Muscle of leg (tissue), 11 donors: ENCODE results near the gene MRPL41. TPM values are rescaled to one million over a fixed set of nuclear protein-coding genes. Genes with fewer than 3 reads are reported as not detected.
"Not testable (repeated sequence)": the region's sequence is repeated elsewhere in the genome, so short reads cannot be mapped to it uniquely, and the experiment has no call there.

Experiments used
- DNase-seq: peaks from one replicate; pipeline ENCODE4 v3.0.0; 2013
- H3K27ac ChIP-seq: one replicate; pipeline ENCODE4 v1.5.1; 2013; ENCODE audit warnings: mild to moderate bottlenecking, low read length, control low read depth
- H3K27me3 ChIP-seq: one replicate; pipeline ENCODE4 v1.6.1; 2013; ENCODE audit warnings: low read length; ENCODE audit not compliant: control insufficient read depth, insufficient read depth
- H3K36me3 ChIP-seq: one replicate; pipeline ENCODE4 v1.6.1; 2013; ENCODE audit warnings: low read length; ENCODE audit not compliant: control insufficient read depth, insufficient read depth
- H3K4me1 ChIP-seq: one replicate; pipeline ENCODE4 v1.6.1; 2013; ENCODE audit warnings: low read length; ENCODE audit not compliant: control insufficient read depth, insufficient read depth
- H3K4me3 ChIP-seq: one replicate; pipeline ENCODE4 v1.5.1; 2013; ENCODE audit warnings: low read length, control low read depth
- H3K9me3 ChIP-seq: replicated peaks from 2 replicates; pipeline ENCODE4 v1.6.1; 2013; ENCODE audit warnings: low read depth, low read length; ENCODE audit not compliant: control insufficient read depth
- WGBS: methylation state at CpG from one replicate; pipeline ENCODE4 v1.1.5; 2013; ENCODE audit warnings: missing lambda C conversion rate; ENCODE audit not compliant: insufficient coverage; 5-methylcytosine and 5-hydroxymethylcytosine counted together
- polyA plus RNA-seq, 8 donors: library from polyadenylated mRNA; unstranded; fragments of 120-200 nt; gene quantifications; one replicate each; pipeline versions ENCODE4 v1.2.1 to v1.2.3, GENCODE V29; 2013; ENCODE audit warnings: inconsistent platforms in 1 of 8, low replicate concordance in 1 of 8; ENCODE audit not compliant: insufficient read length in 8 of 8, insufficient read depth in 1 of 8
- total RNA-seq: library from RNA; stranded (reverse); fragments of 120-200 nt; gene quantifications from one replicate; pipeline ENCODE4 v1.2.4, GENCODE V29; 2013

Gene MRPL41
- total and polyA plus RNA-seq, 9 donors, result 25.6 to 42.1 (median 32.0) TPM

DNA sequence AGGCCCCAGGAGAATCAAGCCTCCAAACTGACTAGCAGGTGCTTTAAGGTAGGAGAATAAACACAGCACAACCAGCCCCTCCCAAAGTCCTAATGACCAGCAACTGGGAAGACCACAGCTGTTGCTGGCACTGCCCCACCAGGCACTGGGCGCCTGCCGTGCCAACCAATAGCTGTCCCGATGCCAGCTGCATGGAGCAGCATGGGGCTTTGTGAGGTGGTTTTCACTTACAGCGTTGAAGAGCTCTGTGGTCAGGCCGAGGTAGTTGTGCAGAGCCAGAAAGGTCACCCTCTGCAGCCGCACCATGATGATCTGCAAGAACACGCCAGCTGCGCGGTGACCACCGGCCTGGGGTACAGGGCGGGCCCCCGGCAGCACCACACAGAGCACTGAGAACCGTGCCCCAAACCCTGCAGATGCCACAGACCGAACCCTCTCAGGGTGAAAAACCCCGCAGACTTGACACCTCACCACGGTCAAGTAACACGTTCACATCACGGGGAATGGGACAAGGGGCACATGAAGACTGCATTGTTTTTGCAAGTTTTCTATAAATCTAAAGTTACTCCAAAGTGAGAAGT is 30.2 kb upstream of the MRPL41 start:
- WGBS, result 93% methylated on average over 12 of the region's 18 CpGs
- no peak overlapping the region for H3K27ac ChIP-seq
- no peaks in the 10 kb centered on the region for H3K36me3 ChIP-seq
- peaks cover 13% of the 10 kb centered on the region for H3K4me1 ChIP-seq
- peak; percentile 69 for DNase-seq
- H3K9me3 ChIP-seq, result no peaks in the 10 kb centered on the region
- H3K27me3 ChIP-seq, result no peaks in the 10 kb centered on the region
- no peak overlapping the region for H3K4me3 ChIP-seq

DNA sequence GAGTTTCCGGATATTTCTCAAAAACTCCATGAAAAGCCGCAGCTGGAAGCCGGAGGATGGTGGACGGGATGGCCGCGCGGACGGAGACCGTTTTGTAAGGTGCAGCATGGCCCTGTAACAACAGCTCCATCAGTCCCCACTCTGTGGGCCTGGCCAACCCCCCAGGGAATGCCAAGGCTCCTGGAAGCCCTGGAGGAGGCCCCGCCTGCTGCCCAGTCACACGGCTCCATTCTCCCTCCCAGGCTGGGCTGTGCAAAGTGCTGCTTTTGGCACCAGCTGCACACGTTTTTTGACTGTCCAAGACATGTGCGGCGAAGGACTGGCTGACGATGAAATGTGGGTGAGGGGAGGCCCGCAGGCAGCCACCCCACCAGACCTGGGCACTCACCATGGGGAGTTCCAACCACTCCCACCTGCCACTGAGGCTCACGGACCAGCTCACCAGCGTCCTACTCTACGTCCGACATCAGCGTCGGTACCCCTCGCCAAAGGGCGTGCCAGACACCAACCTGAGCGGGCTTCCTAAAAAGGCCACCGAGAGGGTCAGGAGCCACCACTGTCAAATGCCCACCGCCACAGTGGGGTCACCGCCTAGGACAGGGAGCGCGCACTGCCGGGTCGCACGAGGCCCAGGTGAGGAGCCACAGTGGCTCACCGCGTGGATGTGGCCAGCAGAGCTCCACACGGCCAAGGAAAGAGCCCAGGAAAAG is 28.8 kb upstream of the MRPL41 start:
- Histone ChIP-seq H3K27me3 (no peaks in the 10 kb centered on the region), H3K9me3 (no peaks in the 10 kb centered on the region), H3K36me3 (no peaks in the 10 kb centered on the region), H3K27ac (no peak overlapping the region), H3K4me1 (peaks cover 13% of the 10 kb centered on the region), H3K4me3 (no peak overlapping the region)
- DNase-seq, result no peak
- WGBS, result 91% methylated on average over 34 of the region's 36 CpGs

GRCh38 chr9:137524161-137524980 is 27.3 kb upstream of the MRPL41 start:
- Histone ChIP-seq H3K9me3 (no peaks in the 10 kb centered on the region), H3K27ac (no peak overlapping the region)
- 94% methylated on average over 25 of the region's 33 CpGs for WGBS

DNA sequence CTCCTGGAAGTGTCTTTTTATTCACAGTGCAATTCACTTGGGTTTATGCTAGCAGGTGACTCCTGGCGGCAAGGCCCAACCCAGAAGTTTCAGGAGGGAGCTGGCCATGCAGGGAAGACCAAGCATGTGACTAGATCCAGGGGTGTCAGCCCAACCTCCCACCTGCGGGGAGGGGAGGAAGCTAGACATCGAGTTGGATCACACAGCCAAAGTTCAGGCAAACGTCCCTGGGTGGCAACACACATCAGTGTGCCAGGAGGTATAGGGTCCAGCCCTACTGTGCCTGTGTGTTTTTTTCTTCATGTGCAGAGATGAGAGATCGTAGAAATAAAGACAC is 26.7 kb upstream of the MRPL41 start:
- 74% methylated on average over 3 of the region's 5 CpGs for WGBS
- DNase-seq, result no peak
- Histone ChIP-seq H3K9me3 (no peaks in the 10 kb centered on the region), H3K27me3 (no peaks in the 10 kb centered on the region), H3K27ac (no peak overlapping the region), H3K4me1 (peaks cover 13% of the 10 kb centered on the region), H3K36me3 (no peaks in the 10 kb centered on the region), H3K4me3 (no peak overlapping the region)

More at GRCh38 chr9:137524161-137524980, 27.3 kb upstream of the MRPL41 start:
- Histone ChIP-seq H3K27me3 (no peaks in the 10 kb centered on the region), H3K4me1 (peaks cover 13% of the 10 kb centered on the region), H3K36me3 (no peaks in the 10 kb centered on the region), H3K4me3 (no peak overlapping the region)
- no peak for DNase-seq

GRCh38 chr9:137530331-137530730 is 21.3 kb upstream of the MRPL41 start:
- WGBS, result 59% methylated on average over 5 of the region's 5 CpGs
- Histone ChIP-seq H3K27me3 (no peaks in the 10 kb centered on the region), H3K4me1 (peaks cover 15% of the 10 kb centered on the region), H3K9me3 (no peaks in the 10 kb centered on the region), H3K36me3 (no peaks in the 10 kb centered on the region), H3K4me3 (no peak overlapping the region), H3K27ac (no peak overlapping the region)
- no peak for DNase-seq

GRCh38 chr9:137531099-137531765 is 20.4 kb upstream of the MRPL41 start:
- Histone ChIP-seq H3K4me1 (peaks cover 15% of the 10 kb centered on the region), H3K27me3 (no peaks in the 10 kb centered on the region), H3K9me3 (no peaks in the 10 kb centered on the region), H3K36me3 (no peaks in the 10 kb centered on the region), H3K27ac (no peak overlapping the region), H3K4me3 (no peak overlapping the region)
- 0% methylated on average over 1 of the region's 17 CpGs for WGBS
- DNase-seq, result no peak

- not testable (repeated sequence) for H3K36me3 ChIP-seq, DNase-seq, H3K4me3 ChIP-seq, H3K27me3 ChIP-seq, H3K9me3 ChIP-seq, H3K27ac ChIP-seq
- WGBS, result 82% methylated on average over 10 of the region's 10 CpGs
- peaks cover 15% of the 10 kb centered on the region for H3K4me1 ChIP-seq
Observed at GRCh38 chr9:137532891-137533468, 18.7 kb upstream of the MRPL41 start.

DNA sequence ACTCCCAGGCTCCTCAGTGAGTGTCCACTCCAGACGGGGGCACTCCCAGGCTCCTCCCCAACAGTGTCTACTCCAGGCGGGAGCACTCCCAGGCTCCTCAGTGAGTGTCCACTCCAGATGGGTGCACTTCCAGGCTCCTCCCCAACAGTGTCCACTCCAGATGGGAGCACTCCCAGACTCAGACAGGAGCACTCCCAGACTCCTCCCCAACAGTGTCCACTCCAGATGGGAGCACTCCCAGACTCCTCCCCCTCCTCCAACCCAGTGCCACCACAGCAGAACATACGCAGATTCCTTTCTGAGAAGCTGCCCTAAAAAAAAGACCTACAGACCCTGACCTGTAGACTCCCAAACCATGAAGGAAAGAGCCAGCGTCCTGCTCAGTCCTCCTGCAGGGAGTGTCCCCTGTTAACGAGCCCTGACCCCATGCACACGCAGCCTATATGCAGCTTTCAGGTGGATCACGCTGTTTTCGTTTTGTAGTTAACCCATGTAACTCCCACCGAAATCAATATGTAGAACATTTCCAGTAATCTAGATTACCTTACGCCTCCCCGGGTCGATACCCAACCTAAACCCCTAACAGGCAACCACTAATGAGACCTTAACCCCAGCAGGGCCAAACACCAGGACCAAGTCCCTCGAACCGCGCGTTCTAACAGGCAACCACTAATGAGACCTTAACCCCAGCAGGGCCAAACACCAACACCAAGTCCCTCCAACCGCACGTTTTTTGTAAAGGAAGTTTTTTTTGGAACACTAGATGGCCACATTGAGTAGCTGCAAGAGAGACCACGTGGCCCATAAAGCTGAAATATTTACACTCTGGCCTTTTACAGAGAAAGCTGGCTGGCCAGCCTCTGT is 17.2 kb upstream of the MRPL41 start:
- peak; percentile 83 for DNase-seq
- no peak overlapping the region for H3K4me3 ChIP-seq
- H3K4me1 ChIP-seq, result peaks cover 15% of the 10 kb centered on the region

DNA sequence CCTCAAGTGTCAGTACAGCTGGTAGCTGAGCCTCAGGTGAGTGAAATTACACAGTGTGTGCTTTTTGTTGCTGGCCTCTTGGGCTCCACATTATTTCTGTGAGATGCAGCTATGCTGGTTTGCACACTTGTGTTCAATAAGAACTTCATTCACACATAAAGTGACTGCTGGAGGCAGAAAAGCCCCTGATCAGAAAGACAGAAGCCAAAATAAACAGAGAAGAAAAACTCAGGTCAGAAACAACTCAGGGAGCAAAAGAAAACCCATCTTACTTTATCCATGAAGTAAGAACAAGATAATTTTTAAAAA is 16.6 kb upstream of the MRPL41 start:
- no peak overlapping the region for H3K27ac ChIP-seq
- H3K9me3 ChIP-seq, result no peaks in the 10 kb centered on the region
- no peaks in the 10 kb centered on the region for H3K36me3 ChIP-seq
- no peak overlapping the region for H3K4me3 ChIP-seq
- peaks cover 15% of the 10 kb centered on the region for H3K4me1 ChIP-seq
- H3K27me3 ChIP-seq, result no peaks in the 10 kb centered on the region
- no peak for DNase-seq

More for the DNA sequence above, 17.2 kb upstream of the MRPL41 start:
- H3K36me3 ChIP-seq, result no peaks in the 10 kb centered on the region
- no peak overlapping the region for H3K27ac ChIP-seq
- 74% methylated on average over 12 of the region's 19 CpGs for WGBS
- H3K9me3 ChIP-seq, result no peaks in the 10 kb centered on the region
- no peaks in the 10 kb centered on the region for H3K27me3 ChIP-seq
